Ectodermal cell (in vitro differentiated cells): ENCODE measurements around the gene ENTHD1.

Experiments used
- H3K27ac ChIP-seq: 2 replicates; pipeline ENCODE4 v1.7.0; 2013; ENCODE audit warnings: mild to moderate bottlenecking, low read depth, low read length; ENCODE audit not compliant: insufficient read depth, poor library complexity, severe bottlenecking
- H3K27me3 ChIP-seq: 2 replicates; pipeline ENCODE4 v1.7.0; 2013; ENCODE audit warnings: mild to moderate bottlenecking, low read length; ENCODE audit not compliant: insufficient read depth, control insufficient read depth, poor library complexity, severe bottlenecking
- H3K36me3 ChIP-seq: one replicate; pipeline ENCODE4 v1.7.0; 2013; ENCODE audit warnings: low read length; ENCODE audit not compliant: control insufficient read depth, insufficient read depth
- H3K4me1 ChIP-seq: one replicate; pipeline ENCODE4 v1.7.0; 2013; ENCODE audit warnings: low read length; ENCODE audit not compliant: control insufficient read depth, insufficient read depth
- H3K4me3 ChIP-seq: 2 replicates; pipeline ENCODE4 v1.7.0; 2013; ENCODE audit warnings: low read depth, low read length, control low read depth; ENCODE audit not compliant: insufficient read depth
- H3K9me3 ChIP-seq: 2 replicates; pipeline ENCODE4 v1.7.0; 2013; ENCODE audit warnings: mild to moderate bottlenecking, low read length, moderate library complexity; ENCODE audit not compliant: control insufficient read depth
- WGBS, 2 experiments: methylation state at CpG; one replicate each; pipeline ENCODE4 v1.1.7; 2013; ENCODE audit warnings: missing lambda C conversion rate in 2 of 2; 5-methylcytosine and 5-hydroxymethylcytosine counted together

ENTHD1 gene

DNA sequence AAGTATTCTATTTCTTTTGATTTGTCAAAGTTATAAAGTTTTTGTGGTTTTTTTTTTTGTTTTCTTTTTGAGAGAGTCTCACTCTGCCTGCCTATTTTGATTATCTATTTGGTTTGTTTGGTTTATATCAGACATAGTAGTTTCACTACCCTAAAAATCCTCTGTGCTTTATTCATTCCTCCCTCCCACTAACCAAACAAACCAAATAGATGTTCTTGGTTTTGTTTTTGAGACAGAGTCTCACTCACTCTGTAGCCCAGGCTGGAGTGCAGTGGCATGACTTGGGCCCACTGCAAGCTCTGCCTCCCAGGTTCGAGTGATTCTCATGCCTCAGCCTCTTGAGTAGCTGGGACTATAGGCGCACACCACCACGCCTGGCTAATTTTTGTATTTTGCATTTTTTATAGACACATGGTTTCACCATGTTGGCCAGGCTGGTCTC, 67.9 kb downstream of the ENTHD1 start:
- Histone ChIP-seq H3K27me3 (no peaks in the 10 kb centered on the region), H3K27ac (no peak overlapping the region), H3K4me1 (no peaks in the 10 kb centered on the region), H3K9me3 (no peaks in the 10 kb centered on the region), H3K36me3 (no peaks in the 10 kb centered on the region), H3K4me3 (no peak overlapping the region)
- WGBS, 2 experiments: 93 to 94% methylated on average over 3 of the region's 3 CpGs

- Histone ChIP-seq H3K36me3 (no peaks in the 10 kb centered on the region), H3K9me3 (no peaks in the 10 kb centered on the region), H3K27me3 (no peaks in the 10 kb centered on the region), H3K4me1 (no peaks in the 10 kb centered on the region), H3K4me3 (no peak overlapping the region), H3K27ac (no peak overlapping the region)
- WGBS, 2 experiments: 85% methylated on average over 3 of the region's 3 CpGs
Observed at GRCh38 chr22:39821008-39821407, 72.6 kb downstream of the ENTHD1 start.

DNA sequence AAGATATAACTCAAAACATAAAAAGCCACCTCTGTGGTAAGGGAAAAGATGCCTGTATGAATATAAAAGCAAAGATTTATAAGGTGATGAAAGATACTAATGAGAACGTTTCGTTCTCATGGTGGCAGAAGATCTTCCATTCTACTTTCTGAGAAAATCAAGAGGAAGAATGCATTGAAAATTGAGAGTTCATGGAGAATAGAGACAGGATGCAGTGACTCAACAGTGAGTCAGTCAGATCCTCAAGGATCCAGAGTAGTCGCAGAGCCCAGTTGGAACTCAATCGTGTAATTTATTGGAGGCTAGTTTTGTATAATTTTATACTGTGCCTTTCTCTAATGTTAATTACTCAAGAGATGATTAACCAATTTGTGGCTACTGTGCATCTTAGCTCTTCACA, 73.3 kb downstream of the ENTHD1 start:
- H3K36me3 ChIP-seq: no peaks in the 10 kb centered on the region
- H3K4me1 ChIP-seq: no peaks in the 10 kb centered on the region
- H3K27ac ChIP-seq: no peak overlapping the region
- H3K27me3 ChIP-seq: no peaks in the 10 kb centered on the region
- WGBS, 2 experiments: 74 to 81% methylated on average over 4 of the region's 4 CpGs
- no peak overlapping the region for H3K4me3 ChIP-seq
- no peaks in the 10 kb centered on the region for H3K9me3 ChIP-seq

DNA sequence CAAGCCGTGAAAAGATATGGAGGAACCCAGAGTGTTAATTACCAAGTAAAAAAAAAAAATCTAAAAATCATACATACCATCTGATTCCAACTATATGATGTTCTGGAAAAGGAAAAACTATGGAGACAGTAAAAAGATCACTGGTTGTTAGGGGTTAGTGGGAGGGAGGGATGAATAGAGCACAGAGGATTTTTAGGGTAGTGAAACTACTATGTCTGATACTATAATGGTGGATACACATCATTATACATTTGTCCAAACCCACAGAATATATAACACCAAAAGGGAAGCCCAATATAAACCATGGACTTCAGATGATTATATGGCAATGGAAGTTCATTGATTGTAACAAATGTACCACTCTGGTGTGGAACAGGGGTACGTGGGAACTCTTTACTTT, 74.1 kb downstream of the ENTHD1 start:
- H3K27ac ChIP-seq: no peak overlapping the region
- H3K27me3 ChIP-seq: no peaks in the 10 kb centered on the region
- 89 to 94% methylated on average over 1 of the region's 2 CpGs for WGBS, 2 experiments
- no peaks in the 10 kb centered on the region for H3K36me3 ChIP-seq
- no peaks in the 10 kb centered on the region for H3K9me3 ChIP-seq
- no peaks in the 10 kb centered on the region for H3K4me1 ChIP-seq
- H3K4me3 ChIP-seq: no peak overlapping the region

GRCh38 chr22:39818094-39818493, 75.5 kb downstream of the ENTHD1 start:
- no peaks in the 10 kb centered on the region for H3K4me1 ChIP-seq
- H3K4me3 ChIP-seq: no peak overlapping the region
- 74 to 76% methylated on average over 5 of the region's 5 CpGs for WGBS, 2 experiments
- H3K27ac ChIP-seq: no peak overlapping the region
- no peaks in the 10 kb centered on the region for H3K36me3 ChIP-seq
- no peaks in the 10 kb centered on the region for H3K9me3 ChIP-seq
- no peaks in the 10 kb centered on the region for H3K27me3 ChIP-seq

DNA sequence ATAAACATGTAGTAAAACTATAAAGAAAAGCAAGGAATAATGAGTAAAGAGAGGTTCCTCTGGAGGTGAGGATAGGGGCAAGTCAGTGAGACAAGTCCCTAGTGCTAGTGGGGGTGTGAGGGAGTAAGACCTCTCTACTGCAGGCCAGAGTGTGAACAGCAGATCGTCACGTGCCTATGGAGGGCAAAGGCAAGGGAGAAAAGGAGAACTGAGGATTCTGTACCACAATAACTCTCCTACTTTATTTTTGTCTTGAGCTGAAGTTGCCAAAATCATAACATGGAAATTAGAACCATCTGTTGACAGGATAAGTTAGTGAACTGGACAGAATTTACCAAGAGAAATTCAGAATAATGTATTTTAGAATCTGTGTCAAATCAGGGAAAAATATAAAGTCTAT, 77.6 kb downstream of the ENTHD1 start:
- no peaks in the 10 kb centered on the region for H3K36me3 ChIP-seq
- no peak overlapping the region for H3K4me3 ChIP-seq
- no peaks in the 10 kb centered on the region for H3K9me3 ChIP-seq
- 46 to 55% methylated on average over 2 of the region's 2 CpGs for WGBS, 2 experiments
- H3K27me3 ChIP-seq: no peaks in the 10 kb centered on the region
- H3K4me1 ChIP-seq: no peaks in the 10 kb centered on the region
- H3K27ac ChIP-seq: no peak overlapping the region

GRCh38 chr22:39814899-39815298, 78.7 kb downstream of the ENTHD1 start:
- no peaks in the 10 kb centered on the region for H3K9me3 ChIP-seq
- WGBS, 2 experiments: 87 to 94% methylated on average over 4 of the region's 4 CpGs

GRCh38 chr22:39809772-39810557, 83.6 kb downstream of the ENTHD1 start:
- Histone ChIP-seq H3K4me3 (no peak overlapping the region), H3K4me1 (peaks cover 10% of the 10 kb centered on the region), H3K27me3 (no peaks in the 10 kb centered on the region), H3K36me3 (no peaks in the 10 kb centered on the region), H3K9me3 (no peaks in the 10 kb centered on the region), H3K27ac (no peak overlapping the region)
- 90 to 91% methylated on average over 4 of the region's 4 CpGs for WGBS, 2 experiments

More at GRCh38 chr22:39814899-39815298, 78.7 kb downstream of the ENTHD1 start:
- no peak overlapping the region for H3K27ac ChIP-seq
- no peaks in the 10 kb centered on the region for H3K4me1 ChIP-seq
- H3K27me3 ChIP-seq: no peaks in the 10 kb centered on the region
- H3K4me3 ChIP-seq: no peak overlapping the region
- no peaks in the 10 kb centered on the region for H3K36me3 ChIP-seq

DNA sequence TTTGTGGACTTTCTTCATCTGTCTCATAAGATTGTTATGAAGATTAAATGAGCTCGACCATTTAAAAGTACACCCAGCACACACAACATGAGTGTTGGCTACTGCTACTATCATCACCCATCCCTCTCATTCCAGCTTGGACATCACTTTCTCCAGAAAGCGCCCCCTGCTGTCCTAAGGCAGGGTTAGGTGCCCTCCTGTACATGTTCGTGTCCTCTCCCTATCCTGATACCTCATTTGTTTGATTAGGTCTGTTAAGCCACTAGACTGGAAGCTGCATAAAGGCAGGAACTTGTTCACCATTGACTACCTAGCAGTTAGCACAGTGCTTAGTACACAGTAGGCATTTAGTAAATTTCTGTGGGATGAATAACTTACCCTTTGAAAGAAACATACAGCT, 85.5 kb downstream of the ENTHD1 start:
- no peaks in the 10 kb centered on the region for H3K36me3 ChIP-seq
- no peak overlapping the region for H3K27ac ChIP-seq
- 41 to 52% methylated on average over 3 of the region's 3 CpGs for WGBS, 2 experiments
- H3K4me1 ChIP-seq: peaks cover 10% of the 10 kb centered on the region
- H3K27me3 ChIP-seq: no peaks in the 10 kb centered on the region
- no peak overlapping the region for H3K4me3 ChIP-seq
- H3K9me3 ChIP-seq: no peaks in the 10 kb centered on the region

DNA sequence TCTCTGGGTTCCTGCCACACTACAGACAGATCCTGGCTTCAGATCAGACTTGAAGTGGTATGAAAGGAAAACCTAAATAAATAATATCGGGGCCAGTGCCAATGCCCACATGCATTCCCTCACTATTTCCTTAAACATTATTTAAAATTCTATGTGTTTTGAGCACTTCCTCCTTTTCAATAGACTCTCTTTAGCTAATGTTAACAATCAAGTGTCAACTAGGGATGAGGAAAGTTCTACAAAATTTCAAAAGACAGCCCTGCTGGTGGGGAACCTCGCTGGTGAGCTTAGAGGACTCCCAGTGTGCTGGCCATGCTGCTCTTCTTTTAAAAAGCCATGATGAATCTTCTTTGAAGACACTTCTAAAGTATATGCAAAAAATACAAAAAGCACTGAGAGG, 87.5 kb downstream of the ENTHD1 start:
- H3K27me3 ChIP-seq: no peaks in the 10 kb centered on the region

More for the DNA sequence above, 87.5 kb downstream of the ENTHD1 start:
- Histone ChIP-seq H3K4me1 (peaks cover 10% of the 10 kb centered on the region), H3K4me3 (no peak overlapping the region), H3K27ac (no peak overlapping the region), H3K9me3 (no peaks in the 10 kb centered on the region), H3K36me3 (no peaks in the 10 kb centered on the region)
- WGBS, 2 experiments: 56 to 62% methylated on average over 1 to 2 of the region's 2 CpGs
